Ovary (tissue), 3 donors: ENCODE measurements around the gene HNRNPF.
A peak's percentile ranks its signal among the peaks of the same experiment; 100 is the strongest.

Source experiments
- CTCF ChIP-seq, 3 donors: fragments of 450-650 bp in 2 of 3; fragments of 200-600 bp in 1 of 3; IDR thresholded peaks; one replicate each; pipeline versions ENCODE4 v1.5.1 to v1.8.0; 2016 to 2022; ENCODE audit warnings: antibody characterized with exemption in 3 of 3, mild to moderate bottlenecking in 1 of 3
- EP300 ChIP-seq: sonication (generic); formaldehyde crosslinking; IDR thresholded peaks from one replicate; pipeline ENCODE4 v1.6.1; 2017; ENCODE audit warnings: antibody characterized with exemption
- POLR2A ChIP-seq: fragments of 450-650 bp; IDR thresholded peaks from one replicate; pipeline ENCODE4 v1.6.1; 2017; ENCODE audit warnings: antibody characterized with exemption, mild to moderate bottlenecking, moderate library complexity
- donor health status: DM: no; HTN: no; CAD: no.

DNA sequence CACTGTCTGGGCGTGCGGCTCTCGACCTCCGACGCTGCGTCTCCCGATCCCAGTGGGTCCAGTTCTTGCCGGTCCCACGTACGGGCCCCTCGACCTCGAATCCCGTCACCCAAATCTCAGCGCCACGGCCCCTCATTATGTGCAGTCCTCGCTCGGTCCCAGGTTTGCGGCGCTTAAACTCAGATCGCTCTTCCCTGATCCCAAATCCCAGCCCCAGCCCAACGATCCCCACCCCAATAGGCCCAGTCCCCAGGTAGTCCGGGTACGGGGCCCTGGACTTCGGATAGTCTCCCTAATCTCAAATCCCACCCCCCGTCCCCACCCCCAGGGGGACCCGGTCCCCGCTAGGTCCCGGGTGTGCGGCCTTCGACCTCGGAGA is 666 bp downstream of the HNRNPF start:
- peak in 1 of 3 donors; percentile 4 for TF ChIP-seq CTCF (IDR thresholded peaks at IDR 0.05)
- TF ChIP-seq POLR2A, result no peak
- TF ChIP-seq EP300, result no peak
